Measurements from ENCODE around the gene NVL. TPM values are rescaled to one million over a fixed set of nuclear protein-coding genes. Genes with fewer than 3 reads are reported as not detected.

NVL gene
- total and polyA plus RNA-seq, 10 of the 15 experiments (the other 5 are each of a cell fraction or from before 2014, with no cell fraction given): 20.3 to 49.6 (median 35.2) TPM

DNA sequence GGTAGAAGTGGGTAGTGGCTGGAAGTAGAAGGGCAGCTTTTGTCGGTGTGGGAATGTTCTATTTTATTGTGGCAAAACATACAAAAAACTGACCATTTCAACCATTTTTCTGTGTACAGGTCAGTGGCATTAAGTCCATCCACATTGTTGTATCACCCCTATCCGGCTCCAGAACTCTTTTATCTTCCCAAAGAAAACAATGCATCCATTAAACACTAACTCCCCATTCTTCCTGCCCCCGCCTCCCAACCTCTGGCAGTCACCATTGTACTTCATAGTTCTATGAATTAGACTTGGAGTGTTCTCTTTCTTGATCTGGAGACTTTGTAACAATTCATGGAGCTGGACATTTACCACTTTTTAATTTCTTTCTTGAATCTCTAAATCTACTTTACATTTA, 91.2 kb downstream of the NVL start (continued):
- TF ChIP-seq, protein P1, sequence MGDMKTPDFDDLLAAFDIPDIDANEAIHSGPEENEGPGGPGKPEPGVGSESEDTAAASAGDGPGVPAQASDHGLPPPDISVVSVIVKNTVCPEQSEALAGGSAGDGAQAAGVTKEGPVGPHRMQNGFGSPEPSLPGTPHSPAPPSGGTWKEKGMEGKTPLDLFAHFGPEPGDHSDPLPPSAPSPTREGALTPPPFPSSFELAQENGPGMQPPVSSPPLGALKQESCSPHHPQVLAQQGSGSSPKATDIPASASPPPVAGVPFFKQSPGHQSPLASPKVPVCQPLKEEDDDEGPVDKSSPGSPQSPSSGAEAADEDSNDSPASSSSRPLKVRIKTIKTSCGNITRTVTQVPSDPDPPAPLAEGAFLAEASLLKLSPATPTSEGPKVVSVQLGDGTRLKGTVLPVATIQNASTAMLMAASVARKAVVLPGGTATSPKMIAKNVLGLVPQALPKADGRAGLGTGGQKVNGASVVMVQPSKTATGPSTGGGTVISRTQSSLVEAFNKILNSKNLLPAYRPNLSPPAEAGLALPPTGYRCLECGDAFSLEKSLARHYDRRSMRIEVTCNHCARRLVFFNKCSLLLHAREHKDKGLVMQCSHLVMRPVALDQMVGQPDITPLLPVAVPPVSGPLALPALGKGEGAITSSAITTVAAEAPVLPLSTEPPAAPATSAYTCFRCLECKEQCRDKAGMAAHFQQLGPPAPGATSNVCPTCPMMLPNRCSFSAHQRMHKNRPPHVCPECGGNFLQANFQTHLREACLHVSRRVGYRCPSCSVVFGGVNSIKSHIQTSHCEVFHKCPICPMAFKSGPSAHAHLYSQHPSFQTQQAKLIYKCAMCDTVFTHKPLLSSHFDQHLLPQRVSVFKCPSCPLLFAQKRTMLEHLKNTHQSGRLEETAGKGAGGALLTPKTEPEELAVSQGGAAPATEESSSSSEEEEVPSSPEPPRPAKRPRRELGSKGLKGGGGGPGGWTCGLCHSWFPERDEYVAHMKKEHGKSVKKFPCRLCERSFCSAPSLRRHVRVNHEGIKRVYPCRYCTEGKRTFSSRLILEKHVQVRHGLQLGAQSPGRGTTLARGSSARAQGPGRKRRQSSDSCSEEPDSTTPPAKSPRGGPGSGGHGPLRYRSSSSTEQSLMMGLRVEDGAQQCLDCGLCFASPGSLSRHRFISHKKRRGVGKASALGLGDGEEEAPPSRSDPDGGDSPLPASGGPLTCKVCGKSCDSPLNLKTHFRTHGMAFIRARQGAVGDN (IDR thresholded peaks at IDR 0.05): no peak
- TF ChIP-seq HDGF (IDR thresholded peaks at IDR 0.05) (no peak), TBL1XR1 (IDR thresholded peaks at IDR 0.05; ENCODE audit: low read depth, low read length) (no peak), KDM1A (IDR thresholded peaks at IDR 0.05; ENCODE audit: borderline replicate concordance) (no peak), HDAC2 (IDR thresholded peaks at IDR 0.05) (no peak), SMC3 (IDR thresholded peaks at IDR 0.05; ENCODE audit: borderline replicate concordance, low read length) (no peak), PAX8 (IDR thresholded peaks at IDR 0.05) (no peak), SUZ12 (IDR thresholded peaks at IDR 0.05; ENCODE audit: unreplicated experiment) (no peak), MXI1 (IDR thresholded peaks at IDR 0.05; ENCODE audit: low read depth, low read length) (no peak), YBX1 (IDR thresholded peaks at IDR 0.05) (no peak), ATF7 (IDR thresholded peaks at IDR 0.05; ENCODE audit: low read depth) (no peak)
- TF ChIP-seq, protein P2, sequence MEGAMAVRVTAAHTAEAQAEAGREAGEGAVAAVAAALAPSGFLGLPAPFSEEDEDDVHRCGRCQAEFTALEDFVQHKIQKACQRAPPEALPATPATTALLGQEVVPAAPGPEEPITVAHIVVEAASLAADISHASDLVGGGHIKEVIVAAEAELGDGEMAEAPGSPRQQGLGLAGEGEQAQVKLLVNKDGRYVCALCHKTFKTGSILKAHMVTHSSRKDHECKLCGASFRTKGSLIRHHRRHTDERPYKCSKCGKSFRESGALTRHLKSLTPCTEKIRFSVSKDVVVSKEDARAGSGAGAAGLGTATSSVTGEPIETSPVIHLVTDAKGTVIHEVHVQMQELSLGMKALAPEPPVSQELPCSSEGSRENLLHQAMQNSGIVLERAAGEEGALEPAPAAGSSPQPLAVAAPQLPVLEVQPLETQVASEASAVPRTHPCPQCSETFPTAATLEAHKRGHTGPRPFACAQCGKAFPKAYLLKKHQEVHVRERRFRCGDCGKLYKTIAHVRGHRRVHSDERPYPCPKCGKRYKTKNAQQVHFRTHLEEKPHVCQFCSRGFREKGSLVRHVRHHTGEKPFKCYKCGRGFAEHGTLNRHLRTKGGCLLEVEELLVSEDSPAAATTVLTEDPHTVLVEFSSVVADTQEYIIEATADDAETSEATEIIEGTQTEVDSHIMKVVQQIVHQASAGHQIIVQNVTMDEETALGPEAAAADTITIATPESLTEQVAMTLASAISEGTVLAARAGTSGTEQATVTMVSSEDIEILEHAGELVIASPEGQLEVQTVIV (IDR thresholded peaks at IDR 0.05; ENCODE audit: borderline replicate concordance, partially characterized antibody): no peak
- TF ChIP-seq, protein P3, sequence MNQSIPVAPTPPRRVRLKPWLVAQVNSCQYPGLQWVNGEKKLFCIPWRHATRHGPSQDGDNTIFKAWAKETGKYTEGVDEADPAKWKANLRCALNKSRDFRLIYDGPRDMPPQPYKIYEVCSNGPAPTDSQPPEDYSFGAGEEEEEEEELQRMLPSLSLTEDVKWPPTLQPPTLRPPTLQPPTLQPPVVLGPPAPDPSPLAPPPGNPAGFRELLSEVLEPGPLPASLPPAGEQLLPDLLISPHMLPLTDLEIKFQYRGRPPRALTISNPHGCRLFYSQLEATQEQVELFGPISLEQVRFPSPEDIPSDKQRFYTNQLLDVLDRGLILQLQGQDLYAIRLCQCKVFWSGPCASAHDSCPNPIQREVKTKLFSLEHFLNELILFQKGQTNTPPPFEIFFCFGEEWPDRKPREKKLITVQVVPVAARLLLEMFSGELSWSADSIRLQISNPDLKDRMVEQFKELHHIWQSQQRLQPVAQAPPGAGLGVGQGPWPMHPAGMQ (IDR thresholded peaks at IDR 0.05; ENCODE audit: borderline replicate concordance): no peak
